Lung microvascular endothelial cell (primary cell): ENCODE data around the gene SMCO1. TPM values are rescaled to one million over a fixed set of nuclear protein-coding genes. Genes with fewer than 3 reads are reported as not detected.
"Not testable (repeated sequence)": the region's sequence is repeated elsewhere in the genome, so short reads cannot be mapped to it uniquely, and the experiment has no call there.

ENCODE experiments used
- DNase-seq, 2 donors: peaks; one replicate each; pipeline versions ENCODE4 v3.0.0 to v3.0.0-alpha.2; 2010; ENCODE audit warnings: low read depth in 2 of 2
- total RNA-seq: library from RNA; depleted of rRNA; stranded (reverse); fragments of >200 nt; gene quantifications from 2 replicates; pipeline ENCODE4 v1.2.1, GENCODE V29; 2014

The SMCO1 gene
- total RNA-seq, 1 donor from 2014 or later, result not detected

GRCh38 chr3:196492080-196492479 lies 23.1 kb downstream of the SMCO1 start:
- no peak for DNase-seq

- no peak for DNase-seq
Observed at GRCh38 chr3:196489747-196490146, 25.4 kb downstream of the SMCO1 start.

DNA sequence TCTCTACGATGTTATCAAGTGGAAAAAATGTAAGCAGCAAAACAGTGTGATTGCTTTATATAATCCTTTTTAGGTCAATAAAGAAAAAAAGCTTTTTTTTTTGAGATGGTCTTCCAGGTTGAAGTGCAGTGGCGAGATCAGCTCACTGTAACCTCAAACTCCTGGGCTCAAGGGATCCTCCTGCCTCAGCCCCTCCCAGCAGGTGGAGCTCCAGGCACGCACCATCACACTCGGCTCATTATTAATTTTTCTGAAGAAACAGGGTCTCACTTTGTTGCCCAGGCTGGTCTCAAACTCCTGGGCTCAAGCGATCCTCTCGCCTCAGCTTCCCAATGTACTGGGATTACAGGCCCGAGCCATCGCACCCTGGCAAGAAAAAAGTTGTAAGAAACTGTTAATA lies 28.9 kb downstream of the SMCO1 start:
- DNase-seq, result peak; percentile 22 to 37

- DNase-seq, result no peak
Observed at GRCh38 chr3:196477678-196478077, 37.5 kb downstream of the SMCO1 start.

GRCh38 chr3:196472286-196472685 lies 42.9 kb downstream of the SMCO1 start:
- DNase-seq, result no peak

GRCh38 chr3:196471551-196471950 lies 43.6 kb downstream of the SMCO1 start:
- DNase-seq, result no peak

GRCh38 chr3:196470182-196470581 lies 45.0 kb downstream of the SMCO1 start:
- not testable (repeated sequence) for DNase-seq

GRCh38 chr3:196463804-196464203 lies 51.3 kb downstream of the SMCO1 start:
- no peak for DNase-seq

DNA sequence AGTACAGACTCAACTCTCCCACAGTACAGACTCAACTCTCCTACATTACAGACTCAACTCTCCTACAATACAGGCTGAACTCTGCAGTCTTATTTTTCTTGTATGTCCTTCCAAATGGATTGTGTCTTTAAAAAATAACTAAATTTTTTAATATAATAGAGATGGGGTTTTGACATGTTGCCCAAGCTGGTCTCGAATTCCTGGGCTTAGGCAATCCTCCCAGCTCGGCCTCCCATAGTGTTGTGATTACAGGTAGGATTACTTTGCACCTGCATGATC lies 51.7 kb downstream of the SMCO1 start:
- no peak for DNase-seq

DNA sequence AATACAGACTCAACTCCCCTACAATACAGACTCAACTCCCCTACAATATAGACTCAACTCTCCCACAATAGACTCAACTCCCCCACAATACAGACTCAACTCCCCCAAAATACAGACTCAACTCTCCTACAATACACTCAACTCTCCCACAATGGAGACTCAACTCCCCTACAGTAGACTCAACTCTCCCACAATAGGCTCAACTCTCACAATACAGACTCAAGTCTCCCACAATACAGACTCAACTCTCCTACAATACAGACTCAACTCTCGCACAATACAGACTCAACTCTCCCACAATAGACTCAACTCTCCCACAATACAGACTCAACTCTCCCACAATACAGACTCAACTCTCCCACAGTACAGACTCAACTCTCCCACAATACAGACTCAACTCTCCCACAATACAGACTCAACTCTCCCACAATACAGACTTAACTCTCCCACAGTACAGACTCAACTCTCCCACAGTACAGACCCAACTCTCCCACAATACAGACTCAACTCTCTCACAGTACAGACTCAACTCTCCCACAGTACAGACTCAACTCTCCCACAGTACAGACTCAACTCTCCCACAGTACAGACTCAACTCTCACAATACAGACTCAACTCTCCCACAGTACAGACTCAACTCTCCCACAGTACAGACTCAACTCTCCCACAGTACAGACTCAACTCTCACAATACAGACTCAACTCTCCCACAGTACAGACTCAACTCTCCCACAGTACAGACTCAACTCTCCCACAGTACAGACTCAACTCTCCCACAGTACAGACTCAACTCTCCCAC lies 52.3 kb downstream of the SMCO1 start:
- DNase-seq, result not testable (repeated sequence)

DNA sequence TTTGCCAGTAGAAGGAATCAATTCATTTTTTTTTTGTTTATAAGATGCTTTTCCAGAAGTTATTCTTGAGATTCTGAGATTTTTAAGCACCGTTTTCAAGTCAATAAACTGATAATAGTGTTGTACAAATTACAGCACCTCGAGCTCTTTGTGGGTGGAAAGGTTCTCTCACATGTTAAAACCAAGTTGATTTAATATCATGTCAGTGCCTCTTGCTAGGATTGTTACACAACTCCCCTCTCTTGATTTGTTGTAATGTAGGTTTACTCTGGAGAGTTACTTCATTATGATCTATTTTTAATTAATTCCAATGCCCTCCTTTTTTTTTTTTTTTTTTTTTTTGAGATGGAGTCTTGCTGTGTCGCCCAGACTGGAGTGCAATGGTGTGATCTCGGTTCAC lies 57.1 kb downstream of the SMCO1 start:
- DNase-seq, result no peak

DNA sequence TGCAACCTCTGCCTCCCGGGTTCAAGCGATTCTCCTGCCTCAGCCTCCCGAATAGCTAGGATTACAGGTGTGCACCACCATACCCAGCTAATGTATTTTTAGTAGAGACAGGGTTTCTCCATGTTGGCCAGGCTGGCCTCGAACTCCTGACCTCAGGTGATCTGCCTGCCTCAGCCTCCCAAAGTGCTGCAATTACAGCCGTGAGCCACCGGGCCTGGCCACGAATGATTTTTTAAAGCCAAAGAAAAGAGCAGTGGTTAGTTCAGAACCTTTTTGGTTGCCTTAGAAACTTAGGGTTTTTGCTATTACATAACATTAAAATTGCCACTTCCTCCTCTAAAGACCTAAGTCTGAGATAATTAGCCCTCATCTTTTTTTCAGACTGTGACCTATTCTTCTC lies 57.7 kb downstream of the SMCO1 start:
- not testable (repeated sequence) for DNase-seq

Other genes with a start within 250 kb of the SMCO1 start
- gene PCYT1A, start 227.6 kb downstream of the SMCO1 start, total RNA-seq, result 39.7 and 43.8 TPM in 2 replicates
- gene DYNLT2B, start 197.1 kb downstream of the SMCO1 start, total RNA-seq, result 5.9 and 6.7 TPM in 2 replicates
- 0.22 TPM in 1 of 2 replicates, not detected in the other for gene TM4SF19, start 177.0 kb downstream of the SMCO1 start, total RNA-seq
- gene UBXN7, start 82.9 kb downstream of the SMCO1 start, total RNA-seq, result 15.1 and 15.3 TPM in 2 replicates
- 14.8 and 18.5 TPM in 2 replicates for gene RNF168, start 11.6 kb downstream of the SMCO1 start, total RNA-seq
- 5.2 and 7.3 TPM in 2 replicates for gene WDR53, start 53.2 kb upstream of the SMCO1 start, total RNA-seq
- 9.2 and 11.5 TPM in 2 replicates for gene FBXO45, start 53.3 kb upstream of the SMCO1 start, total RNA-seq
- 4.8 and 5.7 TPM in 2 replicates for gene NRROS, start 124.3 kb upstream of the SMCO1 start, total RNA-seq
- gene CEP19, start 196.9 kb upstream of the SMCO1 start, total RNA-seq, result 3.7 and 5.6 TPM in 2 replicates
- 17.9 and 24.6 TPM in 2 replicates for gene PIGX, start 197.0 kb upstream of the SMCO1 start, total RNA-seq
- 47.9 and 55.6 TPM in 2 replicates for gene PAK2, start 224.5 kb upstream of the SMCO1 start, total RNA-seq